Central memory CD4-positive, alpha-beta T cell (primary cell): ENCODE results near the gene CBLC.

Experiments used
- DNase-seq: peaks from one replicate; pipeline ENCODE4 v3.0.0; 2022

The CBLC gene

GRCh38 chr19:44746946-44747738 lies 30.5 kb upstream of the CBLC start:
- DNase-seq, result peak; percentile 84

DNA sequence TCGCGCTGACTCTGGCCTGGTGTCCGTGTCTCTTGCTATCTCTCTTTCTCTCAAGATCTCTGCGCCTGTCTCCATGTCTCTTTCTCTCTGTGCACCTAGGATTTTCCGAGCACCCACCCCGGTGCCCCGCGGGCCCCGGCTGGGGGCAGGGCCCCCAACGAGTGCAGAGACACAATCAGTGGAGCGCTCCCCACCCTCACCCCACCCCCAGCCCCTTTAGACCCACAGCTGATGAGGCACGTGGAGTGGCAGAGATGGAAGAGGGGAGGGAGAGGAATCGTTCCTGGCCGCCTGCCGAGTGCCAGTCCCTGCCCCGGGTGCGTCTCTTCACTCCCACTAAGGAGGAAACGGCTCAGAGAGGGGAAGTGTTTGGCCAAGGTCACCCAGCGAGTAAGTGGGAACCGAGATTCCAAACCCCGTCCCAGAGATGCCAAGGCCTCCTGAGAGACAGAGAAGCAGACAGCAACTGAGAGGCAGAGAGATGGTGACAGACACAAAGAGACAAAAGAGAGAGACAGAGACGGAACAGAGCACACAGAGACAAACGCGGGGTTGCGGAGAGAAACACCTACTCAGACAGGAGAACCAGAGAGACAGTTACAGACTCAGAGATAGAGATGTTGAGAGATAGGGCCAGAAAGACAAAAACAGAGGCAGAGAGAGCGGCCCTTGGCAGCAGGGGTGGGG lies 29.8 kb upstream of the CBLC start:
- DNase-seq, result no peak

DNA sequence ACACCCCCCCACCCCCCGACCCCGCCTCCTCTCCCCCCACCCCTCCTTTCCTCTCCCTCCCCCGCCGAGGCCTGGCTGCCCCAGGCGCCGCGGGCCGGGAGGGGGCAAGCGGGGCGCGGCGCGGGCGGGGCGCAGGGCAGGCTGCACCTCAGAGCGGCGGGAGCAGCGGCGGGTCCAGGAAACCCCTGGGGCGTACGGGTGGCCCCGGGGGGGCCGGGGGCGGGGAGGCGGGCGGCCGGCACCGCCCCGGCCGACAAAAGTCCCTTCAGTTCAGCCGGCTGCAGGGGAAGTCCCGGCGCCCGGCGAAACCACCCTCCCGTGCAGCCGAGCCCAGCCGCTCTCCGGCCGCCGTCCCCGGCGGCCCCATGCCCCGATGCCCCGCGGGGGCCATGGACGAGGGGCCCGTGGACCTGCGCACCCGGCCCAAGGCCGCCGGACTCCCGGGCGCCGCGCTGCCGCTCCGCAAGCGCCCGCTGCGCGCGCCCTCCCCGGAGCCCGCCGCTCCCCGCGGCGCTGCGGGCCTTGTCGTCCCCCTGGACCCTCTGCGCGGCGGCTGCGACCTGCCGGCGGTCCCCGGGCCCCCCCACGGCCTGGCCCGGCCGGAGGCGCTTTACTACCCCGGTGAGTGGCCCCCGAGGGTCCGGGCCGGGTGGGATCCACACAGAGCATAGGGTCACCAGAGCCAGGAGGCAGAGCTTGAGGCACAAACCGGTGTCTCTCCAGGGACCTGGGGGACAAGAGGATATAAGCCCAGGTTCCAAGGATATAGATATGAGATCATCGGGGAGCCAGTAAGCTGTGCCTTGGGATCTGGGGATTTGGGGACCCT lies 29.1 kb upstream of the CBLC start, which contains the start of gene BCL3:
TSS of gene BCL3 (plus strand) at position 283 of the 829 bp plus-strand sequence. CDS start at position 366, 83 bp downstream.
- DNase-seq, result peak; percentile 80

DNA sequence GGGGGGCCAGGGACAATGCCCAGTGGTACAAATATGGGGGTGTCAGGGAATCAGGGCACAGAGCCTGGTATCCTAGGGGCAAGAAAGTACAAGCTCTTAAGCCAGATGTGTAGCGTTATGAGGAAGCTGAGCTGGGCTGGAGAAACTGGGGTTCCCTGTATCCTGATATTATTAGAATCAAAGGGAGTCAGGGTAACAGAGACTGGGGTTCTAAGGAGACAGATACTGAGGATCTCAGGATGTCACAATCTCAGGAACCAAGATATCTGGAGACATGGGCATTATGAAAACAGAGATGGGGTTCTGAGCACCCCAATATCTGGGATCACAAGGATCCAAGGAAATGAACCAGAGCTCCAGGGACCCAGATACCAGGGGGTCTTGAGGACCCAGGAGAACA lies 28.4 kb upstream of the CBLC start:
- no peak for DNase-seq

GRCh38 chr19:44749994-44750393 lies 27.7 kb upstream of the CBLC start:
- DNase-seq, result no peak

DNA sequence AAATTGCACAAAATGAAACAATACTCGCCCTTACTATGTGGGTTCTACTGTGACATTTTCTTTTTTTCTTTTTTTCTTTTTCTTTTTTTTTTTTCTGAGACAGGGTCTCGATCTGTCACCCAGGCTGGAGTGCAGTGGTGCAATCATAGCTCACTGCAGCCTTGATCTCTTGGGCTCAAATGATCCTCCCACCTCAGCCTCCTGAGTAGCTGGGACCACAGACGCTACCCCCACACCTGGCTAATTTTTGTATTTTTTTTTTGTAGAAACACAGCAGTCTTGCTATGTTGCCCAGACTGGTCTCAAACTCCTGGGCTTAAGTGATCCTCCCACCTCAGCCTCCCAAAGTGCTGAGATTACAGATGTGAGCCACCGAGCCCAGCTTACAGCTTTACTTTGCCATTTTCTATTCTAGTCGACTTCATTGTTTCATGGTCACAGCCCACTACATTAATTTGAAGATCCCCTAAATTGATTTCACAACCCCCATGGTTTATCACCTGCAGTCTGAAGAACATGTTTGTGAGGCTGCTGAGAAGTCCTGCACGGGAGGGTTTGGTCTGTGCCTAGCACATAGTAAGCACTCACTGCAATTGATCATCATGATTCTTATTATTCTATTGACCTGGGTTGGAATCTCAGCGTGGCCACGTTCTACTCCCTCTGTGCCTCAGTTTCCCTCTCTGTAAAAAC lies 25.4 kb upstream of the CBLC start:
- DNase-seq, result no peak

GRCh38 chr19:44752816-44753625 lies 24.7 kb upstream of the CBLC start:
- DNase-seq, result peak; percentile 96

DNA sequence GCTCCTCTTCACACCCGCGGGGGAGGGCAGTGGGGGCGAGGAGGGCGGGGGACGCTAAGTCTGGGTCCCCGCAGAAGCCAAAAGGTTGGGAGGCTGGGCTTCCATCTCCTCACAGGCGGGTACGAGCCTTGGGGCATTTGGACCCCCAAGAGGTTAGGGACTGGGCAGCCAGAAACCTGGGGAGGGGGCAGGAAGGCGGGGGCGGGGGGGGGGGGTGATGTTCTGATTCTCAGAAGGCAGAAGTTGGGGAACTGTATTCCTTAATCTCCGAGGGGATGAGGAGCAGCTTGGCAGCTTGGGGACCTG lies 24.1 kb upstream of the CBLC start:
- no peak for DNase-seq

DNA sequence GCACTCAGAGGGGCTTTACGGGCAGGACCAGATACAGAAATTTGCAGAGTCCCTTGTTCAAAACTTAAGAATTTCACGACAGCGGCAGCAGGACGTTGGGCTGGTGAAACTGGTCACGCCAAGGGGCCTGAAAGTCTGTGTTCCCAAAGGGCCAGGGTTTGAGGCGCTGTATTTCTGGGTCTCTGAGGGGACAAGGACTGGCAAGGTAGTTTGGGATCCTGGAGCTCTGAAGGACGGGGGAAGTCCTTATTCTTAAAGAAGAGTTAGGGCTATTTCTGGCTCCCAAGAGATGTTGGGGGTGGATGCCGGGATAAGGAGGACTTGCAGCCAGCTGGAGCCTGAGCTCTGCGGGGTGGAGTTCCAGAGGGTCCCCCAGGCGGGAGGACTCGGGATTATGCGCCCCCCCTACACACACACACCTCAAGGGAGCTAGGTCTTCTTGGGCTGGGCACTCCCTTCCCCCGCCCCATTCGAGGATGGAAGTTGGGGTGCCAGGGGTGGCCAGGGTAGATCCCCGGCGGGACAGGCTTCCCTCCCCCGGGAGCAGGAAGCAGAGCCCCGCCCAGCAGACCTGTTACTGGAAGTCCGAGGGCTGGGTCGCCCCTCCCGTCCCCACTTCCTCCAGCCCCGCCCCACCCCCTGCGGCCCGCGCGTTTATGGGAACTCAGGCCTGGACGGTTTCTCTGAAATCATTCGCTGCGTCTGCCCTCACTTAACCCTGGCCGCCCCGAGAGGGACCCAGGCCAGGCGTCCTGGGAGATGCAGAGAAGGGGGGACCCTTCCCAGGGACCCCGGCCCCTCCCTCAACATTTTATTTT lies 23.5 kb upstream of the CBLC start:
- peak; percentile 40 for DNase-seq

- no peak for DNase-seq
These were observed 23.0 kb upstream of the CBLC start for GRCh38 chr19:44754750-44755080.

GRCh38 chr19:44755219-44755618 lies 22.5 kb upstream of the CBLC start:
- no peak for DNase-seq

DNA sequence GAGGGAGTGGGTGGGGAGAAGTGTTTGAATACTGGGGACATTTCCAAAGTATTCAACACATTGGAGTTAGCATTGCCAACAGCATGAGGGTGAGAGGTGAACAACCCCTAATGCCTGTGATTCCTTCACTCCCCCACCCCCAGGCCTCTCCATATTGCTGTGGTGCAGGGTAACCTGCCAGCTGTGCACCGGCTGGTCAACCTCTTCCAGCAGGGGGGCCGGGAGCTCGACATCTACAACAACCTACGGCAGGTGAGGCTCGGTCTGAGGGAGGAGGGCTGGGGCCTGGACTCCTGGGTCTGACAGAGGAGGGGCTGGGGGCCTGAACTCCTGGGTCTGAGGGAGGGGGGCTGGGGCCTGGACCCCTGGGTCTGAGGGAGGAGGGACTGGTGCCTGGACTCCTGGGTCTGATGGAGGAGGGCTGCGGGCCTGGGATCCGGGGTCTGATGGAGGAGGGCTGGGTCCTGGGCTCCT lies 21.6 kb upstream of the CBLC start:
- no peak for DNase-seq

GRCh38 chr19:44757057-44757734 lies 20.5 kb upstream of the CBLC start:
- no peak for DNase-seq

GRCh38 chr19:44757735-44758505 lies 19.8 kb upstream of the CBLC start:
- no peak for DNase-seq

DNA sequence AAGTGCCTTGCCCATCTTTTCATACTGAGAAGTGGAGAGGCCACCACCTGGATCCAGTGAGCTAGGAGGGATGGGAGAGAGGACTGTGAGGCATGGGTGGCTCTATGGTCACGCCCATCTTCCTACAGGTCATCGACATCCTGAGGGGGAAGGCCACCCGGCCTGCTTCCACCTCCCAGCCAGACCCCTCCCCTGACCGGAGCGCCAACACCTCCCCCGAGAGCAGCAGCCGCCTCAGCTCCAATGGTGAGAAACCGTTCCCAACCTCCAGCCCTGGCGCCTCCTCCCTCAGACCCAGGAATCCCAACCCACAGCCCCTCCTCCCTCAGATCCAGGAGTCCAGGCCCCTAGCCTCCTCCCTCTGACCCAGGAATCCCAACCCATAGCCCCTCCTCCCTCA lies 19.1 kb upstream of the CBLC start:
- no peak for DNase-seq

DNA sequence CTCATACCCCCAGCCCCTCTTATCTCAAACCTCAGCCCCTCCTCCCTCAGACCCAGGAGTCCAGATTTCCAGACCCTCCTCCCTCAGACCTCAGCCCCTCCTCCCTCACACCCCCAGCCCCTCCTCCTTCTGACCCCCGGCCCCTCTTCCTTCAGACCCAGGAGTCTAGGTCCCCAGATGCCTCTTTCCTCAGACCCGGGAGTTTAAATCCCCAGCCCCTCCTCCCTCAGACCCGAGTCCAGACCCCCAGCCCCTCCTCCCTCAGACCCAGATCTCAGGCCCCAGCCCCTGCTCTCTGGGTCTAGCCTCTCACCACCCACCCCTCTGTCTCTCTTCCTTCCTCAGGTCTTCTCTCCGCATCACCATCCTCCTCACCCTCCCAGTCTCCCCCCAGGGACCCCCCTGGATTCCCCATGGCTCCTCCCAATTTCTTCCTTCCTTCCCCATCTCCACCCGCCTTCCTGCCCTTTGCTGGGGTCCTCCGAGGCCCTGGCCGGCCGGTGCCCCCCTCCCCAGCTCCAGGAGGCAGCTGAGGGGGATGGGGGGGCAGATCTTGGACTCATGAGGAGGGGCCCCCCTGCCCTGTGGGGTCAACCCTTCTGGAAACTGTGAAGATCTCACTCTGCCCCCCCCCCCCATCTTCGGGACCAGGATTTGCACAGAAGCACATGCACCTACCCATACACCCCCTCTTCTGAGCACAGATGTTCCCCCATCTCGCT lies 18.4 kb upstream of the CBLC start:
- no peak for DNase-seq

DNA sequence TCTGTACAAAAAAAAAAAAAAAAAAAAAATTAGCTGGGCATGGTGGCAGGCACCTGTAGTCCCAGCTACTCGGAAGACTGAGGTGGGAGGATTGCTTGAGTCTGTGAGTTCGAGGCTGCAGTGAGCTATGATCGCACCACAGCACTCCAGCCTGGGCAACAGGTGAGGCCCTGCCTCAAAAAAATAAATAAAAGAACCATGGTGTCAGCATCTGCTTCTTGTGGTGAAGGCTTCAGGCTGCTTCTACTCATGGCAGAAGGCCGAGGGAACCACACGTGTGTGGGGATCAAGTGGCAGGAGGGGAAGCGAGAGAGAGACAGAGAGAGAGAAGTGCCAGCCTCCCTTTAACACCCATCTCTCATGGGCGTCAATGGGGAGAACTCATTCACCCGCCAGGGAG lies 15.7 kb upstream of the CBLC start:
- DNase-seq, result no peak

DNA sequence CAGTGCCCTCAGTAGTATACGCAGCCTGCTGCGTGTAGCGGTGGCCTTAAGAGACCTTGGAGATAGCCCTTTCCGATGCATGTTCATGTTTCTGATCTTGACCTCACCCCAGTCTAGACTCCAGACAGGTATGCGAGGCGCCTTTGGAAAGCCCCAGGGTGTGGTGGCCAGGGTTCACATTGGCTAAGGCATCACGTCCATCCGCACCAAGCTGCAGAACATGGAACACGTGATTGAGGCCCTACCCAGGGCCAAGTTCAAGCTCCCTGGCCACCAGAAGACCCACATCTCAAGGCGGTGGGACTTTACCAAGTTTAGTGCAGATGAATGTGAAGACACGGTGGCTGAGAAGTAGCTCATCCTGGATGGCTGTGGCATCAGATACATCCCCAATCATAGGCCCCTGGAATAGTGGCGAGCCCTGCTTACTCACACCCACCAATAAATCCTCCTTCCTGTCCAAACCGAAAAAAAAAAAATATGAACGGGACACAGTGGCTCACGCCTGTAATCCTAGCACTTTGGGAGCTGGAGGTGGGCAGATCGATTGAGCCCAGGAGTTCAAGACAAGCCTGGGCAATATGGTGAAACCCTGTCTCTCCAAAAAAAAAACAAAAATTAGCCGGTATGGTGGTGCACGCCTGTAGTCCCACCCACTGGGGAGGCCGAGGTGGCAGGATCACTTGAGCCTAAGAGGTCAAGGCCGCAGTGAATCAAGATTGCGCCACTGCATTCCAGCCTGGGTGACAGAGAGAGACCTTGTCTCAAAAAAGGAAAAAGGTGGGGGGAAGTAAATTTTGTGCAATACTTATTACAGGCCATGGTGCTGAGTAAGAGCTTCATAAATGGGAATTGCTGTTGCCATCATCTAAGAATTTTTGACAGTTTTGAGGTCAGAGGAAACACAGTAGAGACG lies 12.4 kb upstream of the CBLC start:
- DNase-seq, result no peak
